Cardiac fibroblast (primary cell): ENCODE data around the gene IGF2R.
"Not testable (repeated sequence)": the region's sequence is repeated elsewhere in the genome, so short reads cannot be mapped to it uniquely, and the experiment has no call there.

ENCODE experiments used
- DNase-seq, 2 donors: peaks; one replicate each; pipeline versions ENCODE4 v3.0.0 to v3.0.0-alpha.2; 2010; ENCODE audit warnings: low read depth in 2 of 2
- H3K4me3 ChIP-seq, 2 donors: replicated peaks in 1 of 2; 1 replicate in 1 of 2; 2 replicates in 1 of 2; pipeline ENCODE4 v1.5.1; 2011; ENCODE audit warnings: low read depth in 2 of 2, low read length in 2 of 2, mild to moderate bottlenecking in 2 of 2, moderate library complexity in 1 of 2
- CTCF ChIP-seq: IDR thresholded peaks from one replicate; pipeline ENCODE4 v1.5.1; 2011; ENCODE audit warnings: low read depth, mild to moderate bottlenecking, low read length, inconsistent platforms

IGF2R gene

GRCh38 chr6:160088784-160089533 is 120.1 kb downstream of the IGF2R start:
- H3K4me3 ChIP-seq: no peak overlapping the region
- no peak for TF ChIP-seq CTCF
- no peak for DNase-seq

DNA sequence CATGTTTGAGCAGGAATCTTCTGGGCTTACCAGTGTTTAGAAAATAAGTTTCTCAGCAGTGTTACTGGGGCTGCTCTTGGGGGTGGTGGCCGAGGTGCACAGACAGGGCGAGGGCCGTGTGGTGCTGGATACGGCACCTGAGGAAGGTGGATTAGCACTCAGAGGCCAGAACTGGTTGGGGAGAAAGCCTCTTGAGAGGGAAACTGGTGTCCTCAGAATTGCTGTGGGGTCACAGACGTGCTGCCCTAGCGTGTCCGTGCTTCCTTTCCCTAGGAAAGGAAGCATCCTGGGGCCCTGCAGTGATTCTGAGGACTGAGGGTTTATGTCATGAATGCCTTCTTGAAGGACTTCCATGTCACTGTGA is 120.6 kb downstream of the IGF2R start:
- no peak for DNase-seq
- H3K4me3 ChIP-seq: no peak overlapping the region
- no peak for TF ChIP-seq CTCF

- not testable (repeated sequence) for DNase-seq, H3K4me3 ChIP-seq
Observed at GRCh38 chr6:160090442-160091239, 121.8 kb downstream of the IGF2R start.

GRCh38 chr6:160092176-160092575 is 123.3 kb downstream of the IGF2R start:
- not testable (repeated sequence) for DNase-seq, H3K4me3 ChIP-seq

GRCh38 chr6:160092602-160093001 is 123.7 kb downstream of the IGF2R start:
- DNase-seq: no peak
- TF ChIP-seq CTCF: no peak
- no peak overlapping the region for H3K4me3 ChIP-seq

GRCh38 chr6:160093061-160093460 is 124.2 kb downstream of the IGF2R start:
- H3K4me3 ChIP-seq: no peak overlapping the region
- no peak for DNase-seq
- no peak for TF ChIP-seq CTCF

GRCh38 chr6:160093946-160094345 is 125.1 kb downstream of the IGF2R start:
- no peak for TF ChIP-seq CTCF
- DNase-seq: no peak
- no peak overlapping the region for H3K4me3 ChIP-seq
